SK-N-SH (cell line): ENCODE results near the gene GPR25. TPM values are rescaled to one million over a fixed set of nuclear protein-coding genes. Genes with fewer than 3 reads are reported as not detected.

ENCODE experiments used
- CTCF ChIA-PET: fragments of 300-600, 350-600 bp; formaldehyde crosslinking; extraction: SDS; loops from one replicate; lab custom pipeline; 2021; lab: Yijun Ruan, JAX
- POLR2A ChIA-PET: fragments of 350-600 bp; sonication (Branson Sonifier 250); formaldehyde crosslinking; extraction: SDS; loops from one replicate; lab custom pipeline; 2020; ENCODE audit warnings: antibody characterized with exemption, inconsistent platforms; lab: Yijun Ruan, JAX
- DNase-seq: peaks from one replicate; pipeline ENCODE4 v3.0.0; 2012
- H2AFZ ChIP-seq: fragments of 200-600 bp; sonication (generic); 2 replicates; pipeline ENCODE4 v1.8.1; 2016; ENCODE audit warnings: antibody characterized with exemption, mild to moderate bottlenecking, low read depth
- H3F3A ChIP-seq: fragments of 200-600 bp; sonication (generic); replicated peaks from 2 replicates; pipeline ENCODE3; 2016; ENCODE audit warnings: antibody characterized with exemption, mild to moderate bottlenecking; ENCODE audit not compliant: insufficient read depth
- H3K27ac ChIP-seq, 2 experiments: fragments of 200-500 bp in 1 of 2; fragments of 200-600 bp in 1 of 2; sonication (Bioruptor generic) in 1 of 2; sonication (generic), shearing (Covaris generic) in 1 of 2; 2 replicates each; pipeline versions ENCODE4 v1.5.1 to v1.6.1; 2014 to 2016; ENCODE audit warnings: low read depth in 2 of 2, inconsistent platforms in 1 of 2, low read length in 1 of 2, mild to moderate bottlenecking in 1 of 2, mixed read lengths in 1 of 2
- H3K27me3 ChIP-seq: fragments of 200-600 bp; sonication (generic), shearing (Covaris generic); 2 replicates; pipeline ENCODE4 v1.6.1; 2016; ENCODE audit warnings: mixed run types; ENCODE audit not compliant: insufficient read depth
- H3K36me3 ChIP-seq, 2 experiments: fragments of 200-500 bp in 1 of 2; fragments of 200-600 bp in 1 of 2; sonication (Bioruptor generic) in 1 of 2; sonication (generic) in 1 of 2; replicated peaks in 1 of 2; 2 replicates each; pipeline versions ENCODE3 to v1.5.1; 2014 to 2016; ENCODE audit warnings: low read length in 1 of 2, mild to moderate bottlenecking in 1 of 2; ENCODE audit not compliant: insufficient read depth in 2 of 2, control insufficient read depth in 1 of 2
- H3K4me1 ChIP-seq, 2 experiments: fragments of 200-500 bp in 1 of 2; fragments of 200-600 bp in 1 of 2; sonication (Bioruptor generic) in 1 of 2; sonication (generic), shearing (Covaris generic) in 1 of 2; 2 replicates each; pipeline versions ENCODE4 v1.5.1 to v1.6.1; 2014 to 2016; ENCODE audit warnings: low read depth in 1 of 2, low read length in 1 of 2, mixed run types in 1 of 2; ENCODE audit not compliant: insufficient read depth in 2 of 2, control insufficient read depth in 1 of 2
- H3K4me2 ChIP-seq: fragments of 200-600 bp; sonication (generic), shearing (Covaris generic); 2 replicates; pipeline ENCODE4 v1.6.1; 2017; ENCODE audit warnings: mixed run types
- H3K4me3 ChIP-seq, 2 experiments: fragments of 200-500 bp in 1 of 2; fragments of 200-600 bp in 1 of 2; sonication (Bioruptor generic) in 1 of 2; sonication (generic), shearing (Covaris generic) in 1 of 2; 2 replicates each; pipeline versions ENCODE4 v1.5.1 to v1.8.1; 2014 to 2016; ENCODE audit warnings: low read depth in 2 of 2, inconsistent platforms in 1 of 2, low read length in 1 of 2, mild to moderate bottlenecking in 1 of 2, mixed read lengths in 1 of 2, moderate library complexity in 1 of 2
- H3K79me2 ChIP-seq: fragments of 200-600 bp; sonication (generic); 2 replicates; pipeline ENCODE4 v1.8.1; 2017; ENCODE audit warnings: mild to moderate bottlenecking; ENCODE audit not compliant: insufficient read depth
- H3K9ac ChIP-seq: fragments of 200-600 bp; sonication (generic); 2 replicates; pipeline ENCODE4 v1.6.1; 2017; ENCODE audit warnings: mixed run types
- H3K9me2 ChIP-seq: fragments of 200-600 bp; sonication (generic); 2 replicates; pipeline ENCODE4 v1.6.1; 2017; ENCODE audit warnings: mixed run types
- H3K9me3 ChIP-seq: fragments of 200-600 bp; sonication (generic); 2 replicates; pipeline ENCODE4 v1.6.1; 2017; ENCODE audit warnings: mixed run types, mild to moderate bottlenecking, moderate library complexity
- H4K20me1 ChIP-seq: fragments of 200-600 bp; sonication (generic); 2 replicates; pipeline ENCODE4 v1.6.1; 2017; ENCODE audit warnings: mild to moderate bottlenecking, mixed run types; ENCODE audit not compliant: insufficient read depth
- CHD2 ChIP-seq: fragments of 150-350 bp; IDR thresholded peaks from 2 replicates; pipeline ENCODE4 v1.6.1; 2018; ENCODE audit warnings: low read length; ENCODE audit not compliant: partially characterized antibody
- EZH2phosphoT487 ChIP-seq: fragments of 200-600 bp; sonication (generic); IDR thresholded peaks from 2 replicates; pipeline ENCODE4 v1.6.1; 2017; ENCODE audit warnings: low read depth, mixed run types, mild to moderate bottlenecking, antibody characterized with exemption, moderate library complexity, borderline replicate concordance
- FOXJ3 ChIP-seq: sonication (generic); formaldehyde crosslinking; IDR thresholded peaks from 2 replicates; pipeline ENCODE4 v1.5.1; 2020; ENCODE audit warnings: mild to moderate bottlenecking, missing genetic modification reagents
- FOXM1 ChIP-seq: IDR thresholded peaks from 2 replicates; pipeline ENCODE4 v1.4.0; 2012; ENCODE audit warnings: low read depth, mild to moderate bottlenecking
- GATA2 ChIP-seq: sonication (generic); formaldehyde crosslinking; IDR thresholded peaks from 2 replicates; pipeline ENCODE4 v1.5.0; 2020; ENCODE audit warnings: mild to moderate bottlenecking, missing genetic modification reagents
- IRF3 ChIP-seq: fragments of 150-350 bp; IDR thresholded peaks from 2 replicates; pipeline ENCODE4 v1.6.1; 2016; ENCODE audit warnings: mild to moderate bottlenecking, low read depth, low read length
- JUND ChIP-seq: IDR thresholded peaks from 2 replicates; pipeline ENCODE4 v1.4.0; 2012
- MXI1 ChIP-seq: IDR thresholded peaks from 2 replicates; pipeline ENCODE4 v1.6.1; 2012; ENCODE audit warnings: mild to moderate bottlenecking, low read depth, low read length, improper control_type of control experiment
- RCOR1 ChIP-seq: fragments of 150-350 bp; IDR thresholded peaks from 2 replicates; pipeline ENCODE4 v1.6.1; 2017; ENCODE audit warnings: antibody characterized with exemption, low read length
- REST ChIP-seq: IDR thresholded peaks from 2 replicates; pipeline ENCODE4 v1.6.1; 2012; ENCODE audit warnings: mild to moderate bottlenecking, low read depth, low read length, moderate library complexity
- RXRA ChIP-seq: IDR thresholded peaks from 2 replicates; pipeline ENCODE4 v1.4.0; 2012; ENCODE audit warnings: low read depth, mild to moderate bottlenecking, borderline replicate concordance
- SMC3 ChIP-seq: IDR thresholded peaks from 2 replicates; pipeline ENCODE4 v1.6.1; 2012; ENCODE audit warnings: low read depth, low read length, improper control_type of control experiment
- TAF1 ChIP-seq: IDR thresholded peaks from 2 replicates; pipeline ENCODE4 v1.6.1; 2012; ENCODE audit warnings: low read depth, mild to moderate bottlenecking, low read length, moderate library complexity, borderline replicate concordance
- TCF12 ChIP-seq: IDR thresholded peaks from 2 replicates; pipeline ENCODE4 v1.4.0; 2012
- TEAD4 ChIP-seq: IDR thresholded peaks from 2 replicates; pipeline ENCODE4 v1.4.0; 2012; ENCODE audit warnings: mild to moderate bottlenecking, borderline replicate concordance; ENCODE audit not compliant: insufficient read depth
- USF2 ChIP-seq: fragments of 150-350 bp; IDR thresholded peaks from 2 replicates; pipeline ENCODE4 v1.6.1; 2017; ENCODE audit warnings: antibody characterized with exemption, low read length, low read depth, borderline replicate concordance
- WGBS: methylation state at CpG from one replicate; pipeline ENCODE4 v1.1.6; 2017; ENCODE audit warnings: low lambda C conversion rate; 5-methylcytosine and 5-hydroxymethylcytosine counted together
- polyA plus RNA-seq, 3 experiments: library from polyadenylated mRNA; depleted of rRNA; stranded (reverse); fragments of >200 nt; gene quantifications; 2 replicates each; pipeline ENCODE4 v1.2.3, GENCODE V29; 2012

The GPR25 gene
- polyA plus RNA-seq, 1 of the 3 experiments (the other 2 are of a cell fraction) = not detected

GRCh38 chr1:200862713-200863415 lies 9.9 kb upstream of the GPR25 start (continued):
- TF ChIP-seq USF2 (no peak), FOXJ3 (CRISPR knock-in tag) (no peak), TEAD4 (no peak), CHD2 (no peak), JUND (no peak), RCOR1 (no peak)

GRCh38 chr1:200866116-200866515 lies 6.7 kb upstream of the GPR25 start:
- H3K27me3 ChIP-seq = no peaks in the 10 kb centered on the region
- 93% methylated on average over 3 of the region's 3 CpGs for WGBS
- H3K9ac ChIP-seq = no peak overlapping the region
- peaks cover 10% of the 10 kb centered on the region for H3F3A ChIP-seq
- H3K4me3 ChIP-seq = no peak overlapping the region
- H3K9me2 ChIP-seq = no peaks in the 10 kb centered on the region
- H4K20me1 ChIP-seq = no peaks in the 10 kb centered on the region
- H3K36me3 ChIP-seq = peaks cover 16 to 21% of the 10 kb centered on the region in 2 experiments
- H3K27ac ChIP-seq = no peak overlapping the region
- H2AFZ ChIP-seq = no peak overlapping the region
- ChIA-PET POLR2A (interaction anchor here (0.7 kb wide), 1 partner anchor 242 kb away, joined by 3 read pairs; no protein-coding TSS in a partner anchor), CTCF (interaction anchor here (1.3 kb wide), 1 partner anchor 9 kb away, joined by 5 read pairs; no protein-coding TSS in a partner anchor)
- H3K4me2 ChIP-seq = no peak overlapping the region
- TF ChIP-seq RXRA (no peak), TCF12 (no peak), TAF1 (no peak), SMC3 (no peak), IRF3 (no peak), FOXM1 (no peak)
- no peaks in the 10 kb centered on the region for H3K9me3 ChIP-seq
- no peak for DNase-seq
- H3K4me1 ChIP-seq = peaks cover 0 to 4% of the 10 kb centered on the region in 2 experiments; a peak in 1 of 4 replicates
- H3K79me2 ChIP-seq = no peaks in the 10 kb centered on the region

GRCh38 chr1:200866521-200866920 lies 6.3 kb upstream of the GPR25 start:
- Histone ChIP-seq H3K36me3 (peaks cover 16 to 19% of the 10 kb centered on the region in 2 experiments), H3F3A (peaks cover 10% of the 10 kb centered on the region), H3K79me2 (no peaks in the 10 kb centered on the region), H3K4me3 (no peak overlapping the region), H4K20me1 (no peaks in the 10 kb centered on the region), H3K9me3 (no peaks in the 10 kb centered on the region), H3K9ac (no peak overlapping the region), H3K27me3 (no peaks in the 10 kb centered on the region), H3K4me1 (peaks cover 0 to 4% of the 10 kb centered on the region in 2 experiments; a peak in 1 of 4 replicates), H3K9me2 (no peaks in the 10 kb centered on the region), H3K27ac (no peak overlapping the region), H3K4me2 (no peak overlapping the region), H2AFZ (no peak overlapping the region)
- DNase-seq = no peak
- 83% methylated on average over 5 of the region's 5 CpGs for WGBS
- ChIA-PET POLR2A (no interaction called here), CTCF (interaction anchor here (2.0 kb wide), 1 partner anchor 25 kb away, joined by 5 read pairs; no protein-coding TSS in a partner anchor)
- TF ChIP-seq GATA2 (CRISPR knock-in tag) (no peak), REST (no peak), EZH2phosphoT487 (no peak), USF2 (no peak), IRF3 (no peak), TEAD4 (no peak), MXI1 (no peak)
